Esophagus squamous epithelium (tissue), 4 donors: Measurements from ENCODE around the gene UBASH3A.

Source experiments
- CTCF ChIP-seq, 6 experiments: fragments of 450-650 bp in 4 of 6; fragments of 200-600 bp in 2 of 6; sonication (generic) in 2 of 6; IDR thresholded peaks; one replicate each; pipeline ENCODE4 v1.5.1; 2016 to 2019; ENCODE audit warnings: antibody characterized with exemption in 6 of 6, mild to moderate bottlenecking in 4 of 6, moderate library complexity in 4 of 6
- POLR2A ChIP-seq, 4 donors: fragments of 450-650 bp; IDR thresholded peaks; one replicate each; pipeline ENCODE4 v1.6.1; 2017; ENCODE audit warnings: antibody characterized with exemption in 4 of 4, mild to moderate bottlenecking in 4 of 4, moderate library complexity in 3 of 4

DNA sequence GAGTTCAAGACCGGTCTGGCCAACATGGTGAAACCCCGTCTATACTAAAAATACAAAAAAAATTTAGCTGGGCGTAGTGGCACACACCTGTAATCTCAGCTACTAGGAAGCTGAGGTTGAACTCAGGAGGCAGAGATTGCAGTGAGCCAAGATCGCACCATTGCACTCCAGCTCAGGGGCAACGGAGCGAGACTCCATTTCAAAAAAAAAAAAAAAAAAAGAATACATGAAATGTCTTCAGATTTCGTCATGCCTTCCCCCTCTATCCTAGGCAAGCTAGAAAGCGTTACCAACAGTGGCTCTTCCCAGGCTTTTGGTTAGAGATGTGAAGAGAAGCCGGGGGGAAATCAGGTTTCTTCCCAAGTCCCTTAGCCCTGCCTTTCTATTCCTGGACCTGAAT lies 41.0 kb upstream of the UBASH3A start:
- TF ChIP-seq POLR2A (IDR thresholded peaks at IDR 0.05): no peak
- TF ChIP-seq CTCF (IDR thresholded peaks at IDR 0.05): no peak
